GM19324 (cell line): ENCODE results near the gene UACA.

Experiments used
- ATAC-seq: cut with Tn5 transposase; IDR thresholded peaks from one replicate; pipeline ENCODE4 v1.9.1; 2021; ENCODE audit warnings: mild to moderate bottlenecking, moderate library complexity; ENCODE audit not compliant: unreplicated experiment, low FRiP score

Gene UACA

DNA sequence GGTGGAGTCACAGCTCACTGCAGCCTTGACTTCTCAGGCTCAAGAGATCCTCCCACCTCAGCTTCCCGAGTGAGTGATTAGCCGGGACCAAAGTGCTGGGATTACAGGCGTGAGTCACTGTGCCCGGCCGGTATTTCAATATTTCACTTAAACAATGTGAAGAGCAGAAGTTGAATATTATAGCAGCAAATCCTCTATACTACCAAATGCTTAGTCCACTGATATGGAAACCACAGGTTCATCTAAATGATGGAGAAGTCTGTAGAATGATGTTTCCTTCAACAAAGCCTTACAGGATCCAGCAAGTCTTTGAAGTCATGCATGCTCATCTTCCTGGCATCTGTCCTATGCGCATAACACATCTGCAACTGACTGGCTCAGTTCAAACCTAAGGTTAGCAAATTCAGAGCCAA is 20.3 kb upstream of the UACA start:
- ATAC-seq = no peak

- ATAC-seq = no peak
Observed at GRCh38 chr15:70783041-70783440, 19.7 kb upstream of the UACA start.

- no peak for ATAC-seq
Observed at GRCh38 chr15:70781236-70781635, 17.9 kb upstream of the UACA start.

DNA sequence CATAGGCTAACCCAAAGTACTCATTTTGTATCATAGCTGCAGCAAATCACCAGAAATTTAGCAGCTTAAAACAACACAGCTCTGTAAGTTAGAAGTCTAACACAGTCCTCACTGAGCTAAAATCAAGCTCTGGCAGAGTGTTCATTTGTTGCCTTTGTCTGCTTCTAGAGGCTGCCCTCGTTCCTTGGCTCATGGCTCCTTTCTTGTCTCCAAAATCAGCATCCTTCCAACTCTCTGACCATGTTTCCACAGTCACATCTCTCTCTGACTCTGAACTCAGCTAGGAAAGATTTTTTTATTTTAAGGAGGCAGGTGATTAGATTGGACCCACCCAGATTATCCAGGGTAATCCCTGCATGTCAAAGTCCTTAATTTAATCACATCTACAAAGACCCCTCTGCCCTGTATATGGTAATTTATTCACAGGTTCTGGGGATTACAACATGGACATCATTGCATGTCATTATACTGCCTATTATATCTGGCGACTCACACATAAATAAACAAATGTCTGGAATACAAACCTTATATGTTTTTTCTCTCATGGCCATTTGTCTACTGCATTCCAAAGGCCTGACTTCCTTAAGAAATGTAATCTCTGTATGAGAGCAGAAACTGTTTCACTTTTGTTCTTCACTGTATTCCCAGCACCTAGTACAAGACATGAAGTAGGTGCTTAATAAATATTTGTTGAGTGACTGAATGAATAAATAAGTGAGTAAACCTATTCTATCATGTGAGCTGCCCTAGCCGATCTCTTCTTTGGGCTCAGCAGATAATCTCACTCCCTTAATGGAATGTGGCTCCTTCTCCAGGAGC is 15.1 kb upstream of the UACA start:
- no peak for ATAC-seq

- ATAC-seq = no peak
Observed at GRCh38 chr15:70777170-70777926, 14.0 kb upstream of the UACA start.

- ATAC-seq = no peak
Observed at GRCh38 chr15:70775160-70775559, 11.8 kb upstream of the UACA start.

DNA sequence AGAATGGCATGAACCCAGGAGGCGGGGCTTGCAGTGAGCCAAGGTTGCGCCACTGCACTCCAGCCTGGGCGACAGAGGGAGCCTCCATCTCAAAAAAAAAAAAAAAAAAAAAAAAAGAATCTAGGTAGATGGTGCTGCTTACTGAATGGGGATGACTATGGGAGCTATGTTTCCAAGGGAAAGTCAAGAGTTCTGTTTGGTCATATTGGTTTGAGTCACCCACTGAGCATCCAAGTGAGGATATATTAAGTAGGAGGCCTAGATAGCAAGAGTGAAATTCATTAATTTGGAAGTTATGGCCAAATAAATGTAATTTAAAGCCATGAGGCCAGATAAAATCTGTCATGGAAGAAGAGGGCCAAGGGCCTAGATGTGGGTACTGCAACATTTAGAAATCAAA is 9.0 kb upstream of the UACA start:
- ATAC-seq = no peak

- no peak for ATAC-seq
Observed at GRCh38 chr15:70770863-70771262, 7.5 kb upstream of the UACA start.

DNA sequence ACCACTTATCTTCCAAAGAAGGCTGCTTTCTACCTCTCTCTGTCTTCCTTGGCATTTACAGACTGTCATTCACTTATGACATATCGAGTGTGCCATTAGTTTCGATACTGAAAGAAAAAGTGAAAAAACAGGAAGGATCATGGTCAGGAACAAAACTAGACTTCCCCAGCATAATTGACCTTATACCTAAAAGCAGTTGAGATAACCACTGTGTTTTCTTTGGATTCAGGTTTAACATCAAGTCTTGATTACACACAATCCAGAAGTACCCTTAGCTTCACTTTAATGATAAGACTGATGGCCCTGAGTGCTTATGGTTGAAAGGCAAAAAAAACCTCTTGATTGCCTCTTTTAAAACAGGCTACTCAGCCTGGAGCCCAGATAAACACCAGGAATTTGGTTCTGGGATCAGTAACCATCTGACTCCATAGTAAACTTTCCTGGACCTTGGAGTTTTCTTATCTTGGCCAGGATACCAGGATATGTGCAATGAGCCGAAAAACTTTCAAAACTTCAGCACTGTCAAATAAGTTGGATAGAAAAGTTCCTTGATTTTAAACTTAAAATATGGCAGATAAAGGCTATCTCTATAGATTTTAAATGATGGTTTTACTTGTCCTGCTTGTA is 5.0 kb upstream of the UACA start:
- no peak for ATAC-seq

GRCh38 chr15:70767667-70768066 is 4.3 kb upstream of the UACA start:
- ATAC-seq = no peak

GRCh38 chr15:70766597-70766996 is 3.2 kb upstream of the UACA start:
- ATAC-seq = no peak

- no peak for ATAC-seq
Observed at GRCh38 chr15:70765504-70766281, 2.3 kb upstream of the UACA start.

DNA sequence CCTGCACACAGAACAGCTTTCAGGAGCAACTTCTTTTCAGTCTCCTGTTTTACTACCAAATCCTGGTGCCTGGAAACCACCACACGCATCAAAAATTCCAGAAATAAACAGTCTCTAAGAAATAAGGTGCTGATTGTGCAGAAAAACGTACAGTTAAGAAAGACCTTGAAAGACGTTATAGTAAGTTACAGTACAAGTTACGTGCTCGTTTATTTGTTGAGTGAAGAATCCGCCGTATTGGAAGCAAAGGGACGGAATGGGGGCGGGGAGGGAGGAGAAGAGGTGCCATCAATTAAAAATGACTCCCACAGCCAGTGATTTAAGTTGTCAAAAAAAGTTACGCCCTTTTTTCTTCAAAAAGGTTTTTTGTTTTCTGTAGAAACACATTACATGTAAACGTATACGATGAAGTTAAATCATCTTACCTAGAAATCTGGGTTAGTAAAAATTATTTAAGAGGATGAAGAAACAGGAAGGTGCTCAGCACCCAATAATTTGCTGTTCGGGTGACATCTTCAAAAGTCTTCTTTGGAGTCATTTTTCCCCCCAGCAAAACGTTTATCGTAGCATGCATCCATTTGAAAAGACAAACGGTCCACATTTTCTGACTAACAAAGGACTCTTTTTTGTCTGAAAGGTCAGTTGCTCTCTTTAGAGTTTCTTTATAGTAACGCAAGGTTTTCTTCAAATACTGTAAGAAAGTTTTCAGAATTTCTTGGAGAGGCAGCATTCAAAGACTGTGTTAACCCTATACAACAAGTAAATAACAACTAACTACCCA is 782 bp upstream of the UACA start:
- ATAC-seq = no peak

DNA sequence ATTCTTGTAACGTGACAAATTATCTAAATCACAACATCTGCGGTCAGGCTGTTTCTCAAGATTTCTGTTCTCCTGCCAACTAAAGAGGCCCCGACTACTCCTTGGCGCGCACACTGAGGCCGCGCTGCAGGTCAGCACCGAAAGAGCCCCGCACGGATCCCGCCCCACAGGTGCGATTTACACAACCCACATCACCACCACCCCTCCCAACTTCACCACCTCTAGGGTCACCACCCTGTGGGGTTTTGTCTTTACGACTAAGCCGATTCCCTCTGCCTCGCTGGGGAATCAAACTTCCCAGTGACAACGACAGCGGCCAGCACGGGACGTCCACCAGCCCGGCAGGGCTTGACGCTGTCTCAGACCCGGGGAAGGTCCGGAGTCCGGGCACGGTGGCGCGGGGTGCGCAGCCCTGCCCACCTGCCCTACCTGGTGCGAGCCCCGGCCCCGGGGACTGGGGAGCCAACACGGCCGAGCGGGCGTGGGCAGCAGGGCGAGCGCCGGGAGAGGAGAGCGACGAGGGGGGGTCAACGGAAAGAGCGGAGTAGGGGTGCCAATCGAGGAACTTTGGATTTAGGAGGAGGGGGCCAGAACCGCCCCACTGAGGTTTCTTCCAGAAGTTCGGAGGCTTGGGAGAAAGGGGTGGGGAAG is 764 bp downstream of the UACA start:
- peak; percentile 12 for ATAC-seq

GRCh38 chr15:70761931-70762468 is 1.4 kb downstream of the UACA start:
- no peak for ATAC-seq

GRCh38 chr15:70761046-70761445 is 2.3 kb downstream of the UACA start:
- ATAC-seq = no peak

- ATAC-seq = no peak
Observed at GRCh38 chr15:70758790-70759462, 4.4 kb downstream of the UACA start.

DNA sequence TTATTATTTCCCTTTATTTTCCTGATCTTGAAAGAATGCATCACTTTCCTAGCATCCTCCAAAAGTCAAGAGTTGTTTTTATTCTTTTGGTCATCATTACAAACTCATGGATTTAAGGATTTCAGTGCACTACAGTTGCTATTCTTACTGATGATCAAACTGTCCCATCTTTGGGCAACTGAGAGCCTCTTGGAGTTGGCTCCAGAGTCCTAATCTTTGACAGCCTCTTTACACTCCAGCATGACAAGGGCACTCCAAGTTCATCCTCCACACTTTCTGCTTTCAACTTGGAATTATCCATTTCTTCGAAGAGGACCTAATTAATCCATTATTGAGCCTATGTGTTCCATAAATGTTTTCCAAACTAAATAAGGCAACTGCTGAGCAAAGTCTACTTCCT is 5.7 kb downstream of the UACA start:
- no peak for ATAC-seq

GRCh38 chr15:70754862-70755261 is 8.5 kb downstream of the UACA start:
- no peak for ATAC-seq
